Limb (tissue), 2 donors: ENCODE data around the gene C2CD4B.

Source experiments
- DNase-seq, 2 donors: peaks; one replicate each; pipeline ENCODE4 v3.0.0-alpha.2; 2016; ENCODE audit errors: extremely low spot score in 2 of 2

C2CD4B gene

DNA sequence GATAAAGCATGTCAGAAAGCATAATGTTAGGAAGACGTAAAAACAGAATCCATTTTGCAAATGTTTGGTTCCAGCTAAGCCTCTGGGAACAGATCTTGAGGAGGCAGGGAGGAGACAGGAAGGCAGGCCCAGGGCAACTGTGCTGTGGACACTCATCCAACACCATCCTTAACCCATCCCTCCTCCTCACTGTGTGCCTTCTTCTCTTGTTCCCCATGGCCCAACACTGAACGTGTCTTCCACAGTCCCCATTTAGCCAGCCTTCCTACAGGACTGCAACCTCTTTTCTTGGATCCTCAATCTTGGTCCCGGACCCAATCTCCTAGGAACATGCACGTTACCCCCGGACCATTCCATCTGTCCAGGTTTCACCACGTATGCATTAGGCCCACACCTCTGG lies 15.4 kb downstream of the C2CD4B start:
- no peak for DNase-seq

DNA sequence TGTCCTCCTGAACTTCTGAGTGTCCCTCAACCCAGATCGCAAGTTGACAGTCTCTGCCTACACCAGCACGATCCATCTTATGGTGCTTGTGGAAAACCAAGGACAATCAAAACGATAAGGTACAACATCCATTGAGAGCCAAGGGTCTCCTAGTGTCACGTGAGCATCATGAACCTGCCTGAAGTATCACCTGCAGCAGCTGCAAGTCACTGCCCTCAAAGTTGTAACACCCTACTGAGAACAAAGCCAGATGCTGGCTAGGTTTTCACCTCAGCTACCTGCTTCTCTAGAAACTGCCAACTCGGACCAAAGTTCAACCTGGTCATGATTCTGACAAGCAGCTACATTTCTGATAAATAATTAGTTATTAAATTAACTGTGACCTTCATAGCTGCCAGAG lies 17.5 kb downstream of the C2CD4B start:
- no peak for DNase-seq

DNA sequence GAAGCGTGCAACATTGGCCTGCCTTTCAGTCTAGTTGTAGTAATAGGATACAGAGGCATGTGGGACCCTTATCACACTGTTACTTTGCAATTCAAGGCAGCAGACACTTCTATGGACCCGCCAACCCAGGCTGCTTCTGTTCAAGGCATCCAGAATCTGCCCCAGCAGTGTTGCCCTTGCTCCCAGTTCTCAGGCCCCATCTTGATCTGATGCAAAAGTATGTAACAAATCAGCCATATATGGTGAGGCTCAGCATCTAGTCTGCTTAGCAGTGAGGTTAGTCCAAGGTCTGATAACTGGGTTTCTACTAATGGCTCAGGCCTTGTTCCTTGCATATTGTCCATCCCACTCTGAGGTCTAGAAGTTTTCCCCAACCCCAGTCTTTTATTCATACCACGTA lies 17.9 kb downstream of the C2CD4B start:
- no peak for DNase-seq

DNA sequence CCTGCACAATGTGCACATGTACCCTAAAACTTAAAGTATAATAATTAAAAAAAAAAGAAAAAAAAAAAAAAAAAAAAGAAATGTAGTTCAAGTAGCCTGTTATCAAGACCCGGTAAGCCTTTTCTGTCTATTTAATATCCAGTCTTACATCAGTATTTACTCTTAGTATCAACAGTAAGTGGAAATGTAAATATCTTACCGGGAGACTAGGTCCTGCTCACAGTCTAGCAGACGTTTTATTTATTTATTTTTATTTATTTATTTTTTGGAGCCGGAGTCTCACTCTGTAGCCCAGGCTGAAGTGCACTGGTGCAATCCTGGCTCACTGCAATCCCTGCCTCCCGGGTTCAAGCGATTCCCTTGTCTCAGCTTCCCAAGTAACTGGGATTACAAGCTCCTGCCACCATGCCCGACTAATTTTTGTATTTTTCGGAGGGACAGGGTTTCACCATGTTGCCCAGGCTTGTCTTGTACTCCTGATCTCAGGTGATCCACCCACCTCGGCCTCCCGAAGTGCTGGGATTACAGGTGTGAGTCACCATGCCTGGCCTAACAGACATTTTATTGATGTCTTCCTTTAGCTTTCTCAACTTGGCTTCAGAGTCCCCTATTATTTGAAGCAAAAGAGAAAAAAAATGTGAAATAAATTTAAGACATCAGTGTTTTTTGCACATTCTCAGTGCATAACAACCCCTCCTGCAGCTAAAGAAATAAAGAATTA lies 19.9 kb downstream of the C2CD4B start:
- no peak for DNase-seq

DNA sequence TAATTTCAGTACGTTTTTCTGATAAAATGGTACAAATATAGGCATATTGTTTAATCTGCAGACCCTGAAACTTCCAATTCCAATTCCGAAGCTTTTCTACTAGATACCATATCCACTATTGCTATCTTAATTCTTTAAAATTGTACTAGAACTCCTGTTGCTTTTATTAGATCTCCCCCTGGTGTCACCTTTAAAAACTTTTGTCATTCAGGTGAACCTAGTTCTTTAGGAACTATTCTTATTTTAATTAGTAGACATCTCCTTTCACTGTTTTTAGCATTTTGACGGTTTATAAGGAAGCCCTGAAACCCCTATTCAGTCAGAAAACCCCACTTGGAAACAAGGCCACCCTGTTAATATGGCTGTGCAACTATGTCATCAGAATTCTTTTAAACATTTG lies 22.3 kb downstream of the C2CD4B start:
- DNase-seq = no peak

DNA sequence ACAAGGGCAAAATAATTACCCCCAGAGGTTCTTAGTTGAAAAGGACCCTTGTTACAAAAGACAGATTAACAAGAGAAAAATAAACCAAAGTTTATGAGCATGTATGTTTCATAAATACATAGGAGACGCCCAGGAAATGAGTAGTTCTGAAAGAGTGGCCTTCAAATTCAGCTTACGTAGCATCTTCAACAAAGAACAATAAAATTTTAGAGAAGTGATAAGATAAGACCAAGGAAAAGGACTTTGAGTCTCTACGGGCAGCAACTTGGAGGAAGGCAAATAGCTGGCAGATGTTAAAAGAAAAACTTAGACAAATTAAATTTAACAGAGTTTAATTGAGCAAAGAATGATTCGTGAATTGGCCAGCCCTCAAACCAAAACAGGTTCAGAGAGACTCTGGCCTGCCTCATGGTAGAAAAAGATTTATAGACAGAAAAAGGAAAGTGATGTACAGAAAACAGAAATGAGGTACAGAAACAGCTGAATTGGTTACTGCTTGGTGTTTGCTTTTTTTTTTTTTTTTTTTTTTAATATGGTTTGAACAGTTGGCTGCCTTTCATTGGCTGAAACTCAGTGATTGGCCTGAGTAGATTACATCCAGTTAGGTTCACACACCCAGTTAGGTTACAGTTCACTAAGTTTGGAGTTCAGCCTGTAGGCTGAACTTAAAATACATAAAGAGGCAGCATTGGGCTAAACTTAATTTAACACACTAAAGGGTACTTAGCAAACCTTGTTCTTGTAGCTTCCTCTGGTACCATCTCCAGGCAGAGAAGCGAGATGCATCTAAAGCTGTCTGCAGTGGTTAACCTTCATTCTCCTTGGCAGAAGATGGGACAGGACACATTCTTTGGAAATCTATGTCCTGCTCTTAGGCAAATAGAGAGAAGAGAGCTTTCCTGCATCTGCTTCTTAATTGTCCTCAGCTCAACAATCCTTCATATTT lies 23.2 kb downstream of the C2CD4B start:
- DNase-seq = no peak

DNA sequence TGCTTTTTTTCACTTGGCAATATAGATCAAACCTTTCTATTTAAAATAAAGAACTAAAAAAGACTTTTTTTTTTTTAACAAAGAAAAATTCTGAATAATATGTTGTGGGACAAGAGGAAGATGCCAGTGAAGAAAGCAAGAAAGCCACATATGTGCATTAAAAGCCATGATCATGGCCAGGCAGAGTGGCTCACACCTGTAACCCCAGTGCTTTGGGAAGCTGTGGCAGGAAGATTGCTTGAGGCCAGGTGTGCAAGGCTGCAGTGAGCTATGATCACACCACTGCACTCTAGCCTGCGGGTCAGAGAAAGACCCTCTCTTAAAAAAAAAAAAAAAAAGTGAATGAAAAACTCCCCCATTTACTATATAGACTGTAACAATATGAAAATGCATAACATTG lies 23.9 kb downstream of the C2CD4B start:
- DNase-seq = no peak

DNA sequence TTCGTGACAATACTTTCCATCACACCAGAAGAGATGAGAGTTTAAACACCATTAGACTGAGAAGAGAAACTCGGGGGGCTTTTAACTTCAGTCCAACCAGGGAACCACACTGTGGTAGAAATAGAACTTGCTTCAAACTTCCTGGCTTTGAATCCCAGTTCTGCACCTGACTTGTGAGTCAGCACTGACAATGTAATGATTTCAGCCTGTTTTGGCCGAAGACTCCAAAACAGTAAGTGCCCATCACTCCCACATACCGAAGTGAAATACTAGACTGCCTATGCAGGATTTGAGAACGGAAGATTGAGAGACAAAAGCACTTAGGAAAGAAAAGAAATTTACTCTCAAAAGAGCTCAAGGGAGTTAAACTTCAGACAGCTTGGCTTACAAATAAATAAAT lies 27.0 kb downstream of the C2CD4B start:
- no peak for DNase-seq

DNA sequence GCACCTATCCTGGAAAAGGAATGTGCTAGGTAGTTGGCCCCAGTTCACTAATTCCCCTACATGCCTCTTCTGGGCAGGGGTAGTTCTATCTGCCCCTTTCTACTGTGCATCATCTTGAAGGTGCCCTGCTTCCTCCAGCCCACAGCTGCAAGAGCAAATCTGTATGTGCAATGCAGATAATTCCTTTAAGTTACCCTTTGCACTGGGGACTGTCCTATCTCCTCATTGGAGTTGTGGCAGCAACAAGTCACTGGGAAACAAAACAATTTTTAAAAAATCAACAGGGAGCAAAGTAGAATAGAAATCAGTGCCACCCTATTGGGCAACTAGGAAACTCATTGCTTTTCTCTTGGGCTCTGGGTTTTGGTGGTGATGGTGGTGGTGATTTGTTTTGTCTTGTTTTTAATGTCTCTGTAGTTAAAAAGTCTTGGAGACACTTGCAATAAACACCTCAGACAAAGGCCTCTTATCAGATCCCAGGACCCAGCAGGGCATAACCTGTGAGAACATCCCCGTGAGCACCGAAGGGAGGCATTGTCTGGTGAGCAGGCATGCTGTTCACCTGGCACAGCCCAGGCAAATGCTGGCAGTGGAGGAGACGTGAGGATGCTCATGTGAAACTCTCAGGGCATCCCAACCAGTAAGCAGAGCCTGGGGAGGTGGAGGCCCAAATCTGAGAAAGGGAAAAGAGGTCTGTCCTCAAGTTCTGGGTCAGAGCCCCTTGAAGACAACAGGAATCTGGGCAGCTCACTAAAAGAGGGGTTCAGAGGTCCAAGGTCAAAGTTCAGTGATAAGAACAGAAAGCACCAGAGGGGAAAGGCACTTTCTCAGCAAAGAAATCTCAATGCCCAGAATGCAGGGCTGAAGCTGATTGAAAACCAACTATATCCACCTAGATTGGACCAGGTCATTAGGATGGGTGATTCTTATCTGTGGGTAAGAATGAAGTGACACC lies 27.9 kb downstream of the C2CD4B start:
- DNase-seq = no peak

DNA sequence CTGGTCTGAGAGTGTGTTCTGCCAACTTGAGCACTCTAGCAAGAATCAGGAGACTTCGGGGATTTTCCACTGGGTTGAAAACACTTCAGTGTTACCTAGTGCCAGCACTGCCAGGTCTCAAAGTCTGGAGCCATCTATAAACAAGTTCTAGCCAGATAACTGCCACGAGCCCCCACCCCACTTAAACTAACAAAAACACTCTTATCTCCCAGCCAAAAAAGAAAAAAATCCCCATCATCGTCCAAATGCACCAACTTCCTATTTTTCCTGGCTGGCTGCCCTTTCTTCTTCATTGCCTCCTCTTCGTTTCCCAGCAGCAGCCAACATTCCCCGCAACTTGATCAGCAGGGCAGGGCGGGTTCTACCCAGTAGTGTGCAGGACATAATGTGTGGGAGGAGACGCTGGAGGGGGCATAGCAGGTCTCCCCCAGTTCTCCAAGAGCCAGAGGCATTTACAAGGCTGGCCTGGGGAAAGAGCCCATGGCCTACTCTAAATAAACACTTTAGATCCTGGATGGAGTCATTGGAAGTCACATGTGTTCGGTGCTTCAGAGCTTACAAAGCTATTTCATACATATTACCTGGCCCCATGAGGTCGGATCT lies 29.5 kb downstream of the C2CD4B start:
- DNase-seq = no peak

DNA sequence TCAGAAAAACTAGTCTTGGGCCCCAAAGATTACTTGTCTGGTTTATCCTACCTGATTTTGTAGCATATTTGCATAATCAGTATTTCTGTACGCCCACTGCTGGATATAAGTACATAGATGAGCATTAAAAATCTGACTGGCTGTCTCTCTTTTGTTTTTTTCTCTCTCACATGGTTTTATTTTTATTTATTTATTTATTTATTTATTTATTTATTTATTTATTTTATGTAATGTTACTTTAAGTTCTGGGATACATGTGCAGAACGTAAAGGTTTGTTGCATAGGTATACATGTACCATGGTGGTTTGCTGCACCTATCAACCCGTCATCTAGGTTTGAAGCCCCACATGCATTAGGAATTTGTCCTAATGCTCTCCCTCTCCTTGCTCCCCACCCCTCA lies 31.9 kb downstream of the C2CD4B start:
- DNase-seq = no peak

DNA sequence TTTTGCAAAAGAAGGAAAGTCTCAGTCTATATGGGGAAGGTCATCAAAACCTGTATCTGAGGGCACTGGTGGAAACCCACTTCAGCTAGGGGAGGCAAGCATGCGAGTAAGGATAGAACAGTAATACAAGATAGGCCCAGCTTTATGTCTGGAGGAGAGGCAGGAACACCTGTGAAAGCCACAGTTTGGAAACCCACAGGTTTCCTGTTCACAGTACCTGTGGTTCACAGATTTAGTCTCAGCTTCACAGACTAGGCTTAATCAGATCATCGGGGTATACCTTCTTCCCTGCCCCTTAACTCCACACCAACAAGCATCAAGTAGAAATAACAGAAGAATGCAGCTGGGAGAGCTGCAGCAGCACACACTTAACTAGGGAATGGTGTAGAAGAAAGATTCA lies 36.2 kb downstream of the C2CD4B start:
- no peak for DNase-seq

DNA sequence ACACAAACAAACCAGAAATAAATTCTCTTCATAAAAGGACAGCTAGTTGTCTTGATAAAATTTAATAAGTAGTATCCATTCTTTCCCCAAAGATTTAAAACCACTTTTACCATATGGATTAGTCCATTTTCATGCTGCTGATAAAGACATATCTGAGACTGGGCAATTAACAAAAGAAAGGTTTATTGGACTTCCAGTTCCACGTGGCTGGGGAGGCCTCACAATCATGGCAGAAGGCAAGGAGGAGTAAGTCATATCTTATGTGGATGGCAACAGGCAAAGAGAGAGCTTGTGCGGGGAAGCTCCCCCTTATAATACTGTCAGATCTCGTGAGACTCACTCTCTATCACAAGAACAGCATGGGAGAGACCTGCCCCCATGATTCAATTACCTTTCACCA lies 38.7 kb downstream of the C2CD4B start:
- DNase-seq = no peak

DNA sequence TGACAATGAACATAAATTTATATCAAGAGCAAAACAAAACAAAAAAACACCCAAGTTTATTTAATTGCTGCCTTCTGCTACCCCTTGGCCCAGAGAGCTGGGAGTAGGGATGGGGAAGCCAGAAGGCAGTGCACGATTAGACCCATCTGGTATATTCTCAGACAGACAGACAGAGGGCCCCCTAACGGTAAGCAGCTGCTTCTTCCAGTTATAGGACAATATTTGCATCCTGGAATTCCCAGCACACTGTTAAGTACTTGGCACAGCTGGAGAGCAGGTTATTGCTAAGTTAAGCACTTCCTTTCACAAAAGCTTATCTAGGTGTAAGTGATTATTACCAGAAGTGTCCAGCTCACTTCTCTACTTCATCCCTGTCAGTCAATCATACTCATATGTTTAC lies 39.3 kb downstream of the C2CD4B start:
- no peak for DNase-seq

DNA sequence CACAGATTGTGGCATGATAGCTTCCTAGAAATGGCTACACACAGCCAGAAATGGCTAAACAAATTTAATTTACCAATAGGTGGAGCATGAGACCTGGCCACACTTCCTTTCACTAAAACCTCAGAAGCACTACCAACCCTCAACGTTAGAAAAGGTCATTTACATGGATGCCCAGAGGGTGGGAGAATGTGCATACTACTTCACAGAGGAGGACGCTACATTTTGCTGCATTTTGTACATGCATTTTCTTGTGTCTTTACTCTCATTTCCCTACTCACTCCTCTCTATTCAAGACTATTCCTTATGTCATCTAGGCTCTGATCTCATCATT lies 40.1 kb downstream of the C2CD4B start:
- no peak for DNase-seq

DNA sequence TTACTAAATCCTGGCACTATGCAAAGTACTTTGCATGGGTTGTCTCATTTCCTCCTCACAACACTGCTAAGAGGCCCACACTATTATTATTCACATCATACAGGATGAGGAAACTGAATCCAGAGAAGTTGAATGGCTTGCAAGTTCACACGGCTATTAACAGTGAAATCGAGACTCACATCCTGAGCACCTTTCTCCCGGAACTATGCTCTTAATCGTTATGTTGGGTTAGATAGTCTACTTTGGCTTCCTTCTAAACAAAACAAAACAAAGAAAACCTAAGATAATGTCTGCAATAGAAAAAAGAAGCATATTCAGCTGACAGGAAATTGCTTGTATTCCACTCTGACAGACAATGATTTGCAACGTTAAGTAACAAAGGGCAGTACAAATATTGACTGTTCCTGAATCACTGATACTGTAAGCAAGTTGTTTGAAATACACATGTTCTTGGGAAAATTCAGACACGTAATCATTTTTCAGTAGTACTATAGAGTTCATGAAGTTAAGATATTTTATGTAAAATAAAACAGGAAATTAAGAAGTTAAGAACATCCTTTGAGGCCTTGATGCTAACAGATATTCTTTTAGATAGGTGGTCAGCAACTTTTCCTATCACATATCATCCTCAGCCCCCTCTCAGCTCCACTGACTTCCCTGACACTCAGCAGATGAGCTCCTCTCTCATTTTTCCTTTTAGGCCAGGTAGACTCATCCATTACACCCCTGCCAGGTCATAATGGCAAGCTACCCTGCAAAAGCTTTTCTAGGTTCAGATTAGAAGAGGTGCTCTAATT lies 40.7 kb downstream of the C2CD4B start:
- no peak for DNase-seq

DNA sequence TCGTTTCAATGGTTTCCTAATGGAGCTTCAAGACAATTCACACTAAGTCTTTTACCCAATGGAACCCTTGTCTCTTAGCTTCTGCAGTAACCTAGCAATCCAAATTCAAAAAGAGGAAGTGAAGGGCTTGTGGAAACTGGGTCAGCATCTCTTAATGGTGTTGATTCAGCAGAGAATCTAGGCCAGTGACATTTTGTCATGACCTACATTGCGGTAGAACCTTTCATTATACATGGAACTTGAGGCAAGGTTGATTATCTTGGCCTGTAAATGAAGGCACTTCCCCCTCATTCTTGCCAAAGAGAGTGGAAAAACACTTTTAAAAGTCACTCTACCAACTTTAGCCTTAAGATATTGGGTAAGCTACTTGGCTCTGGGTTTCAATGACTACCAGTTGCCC lies 42.8 kb downstream of the C2CD4B start:
- no peak for DNase-seq

DNA sequence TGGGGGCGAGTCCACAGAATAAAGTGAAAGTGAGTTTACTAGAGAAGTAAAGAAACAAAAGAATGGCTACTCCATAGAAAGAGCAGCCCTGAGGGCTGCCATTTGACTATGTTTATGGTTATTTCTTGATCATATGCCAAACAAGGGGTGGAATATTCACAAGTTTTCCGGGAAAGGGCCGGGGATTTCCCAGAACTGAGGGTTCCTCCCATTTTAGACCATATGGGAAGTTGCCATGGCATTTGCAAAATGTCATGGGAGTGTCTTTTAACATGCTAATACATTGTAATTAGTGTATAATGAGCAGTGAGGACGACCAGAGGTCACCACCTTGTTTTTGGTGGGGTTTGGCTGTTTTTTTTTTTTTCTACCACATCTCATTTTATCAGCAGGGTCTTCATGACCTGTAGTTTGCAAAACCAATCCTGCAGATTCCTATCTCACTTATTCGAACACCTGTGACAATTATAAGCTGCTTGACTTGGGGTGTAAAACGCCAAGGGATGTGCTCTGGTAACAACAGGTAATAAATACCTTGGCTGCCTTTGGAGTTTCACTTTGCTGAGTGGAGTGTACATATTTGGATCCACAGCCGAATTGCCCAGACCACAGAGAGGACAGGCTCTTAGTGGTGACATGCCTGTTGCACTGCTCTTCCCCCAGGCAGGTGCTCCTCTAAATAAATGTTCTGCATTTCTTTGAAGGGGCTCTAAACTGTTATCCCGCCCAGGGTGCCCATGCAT lies 43.6 kb downstream of the C2CD4B start:
- DNase-seq = no peak

DNA sequence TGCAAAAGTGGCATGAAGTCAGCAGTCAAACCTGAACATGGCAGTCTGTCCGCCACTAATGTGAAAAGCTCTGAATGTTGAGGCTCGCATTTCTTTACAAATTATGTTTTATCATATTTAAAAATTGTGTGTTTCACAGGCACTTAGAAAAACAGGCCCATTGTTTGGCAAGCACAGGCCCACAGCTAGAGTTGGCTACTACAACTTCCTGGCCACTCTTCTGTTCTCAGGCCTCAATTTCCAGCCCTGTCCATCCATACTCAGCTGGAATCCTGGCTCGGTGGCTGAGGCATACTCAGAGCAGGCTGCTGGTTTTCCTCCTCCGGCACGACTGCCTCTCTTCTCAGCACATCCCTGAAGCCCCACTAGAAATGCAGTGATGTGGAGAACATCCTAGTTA lies 44.3 kb downstream of the C2CD4B start:
- no peak for DNase-seq

DNA sequence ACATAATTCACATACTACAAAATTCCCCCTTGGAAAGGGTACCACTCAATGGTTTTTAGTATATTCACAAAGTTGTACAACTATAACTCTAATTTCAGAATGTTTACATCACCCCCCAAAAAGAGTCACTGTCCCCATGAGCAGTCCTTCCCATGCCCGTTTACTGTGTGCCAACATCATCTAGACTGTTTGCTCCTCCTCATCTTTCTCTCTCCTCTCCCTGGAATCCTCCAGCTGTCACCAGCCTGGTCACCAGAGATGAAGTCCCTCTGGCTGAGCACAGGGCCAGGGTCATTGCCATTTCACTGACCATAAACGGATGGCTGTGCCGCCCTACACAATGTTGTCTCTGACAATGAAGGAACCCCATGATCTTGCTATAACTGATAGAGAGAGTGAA lies 45.2 kb downstream of the C2CD4B start:
- DNase-seq = no peak
